Thymus (tissue), 11 donors: ENCODE measurements around the gene PC. TPM values are rescaled to one million over a fixed set of nuclear protein-coding genes. Genes with fewer than 3 reads are reported as not detected.

Experiments
- DNase-seq, 9 donors: peaks; one replicate each; pipeline ENCODE4 v3.0.0-alpha.2; 2013; ENCODE audit warnings: low spot score in 9 of 9, low read depth in 6 of 9, missing footprints in 1 of 9
- H3K27ac ChIP-seq, 2 donors: one replicate each; pipeline ENCODE4 v1.5.1; 2013; ENCODE audit warnings: control low read depth in 1 of 2, low read depth in 1 of 2, low read length in 1 of 2, mild to moderate bottlenecking in 1 of 2, moderate library complexity in 1 of 2
- H3K27me3 ChIP-seq, 2 donors: one replicate each; pipeline ENCODE4 v1.5.1; 2013; ENCODE audit warnings: low read length in 1 of 2; ENCODE audit not compliant: control insufficient read depth in 2 of 2, insufficient read depth in 1 of 2
- H3K36me3 ChIP-seq, 2 donors: one replicate each; pipeline ENCODE4 v1.5.1; 2013; ENCODE audit warnings: low read length in 1 of 2, mild to moderate bottlenecking in 1 of 2, moderate library complexity in 1 of 2; ENCODE audit not compliant: control insufficient read depth in 2 of 2, insufficient read depth in 2 of 2
- H3K4me1 ChIP-seq, 2 donors: one replicate each; pipeline ENCODE4 v1.5.1; 2013; ENCODE audit warnings: low read length in 2 of 2; ENCODE audit not compliant: control insufficient read depth in 2 of 2, insufficient read depth in 2 of 2
- H3K4me3 ChIP-seq, 2 donors: one replicate each; pipeline ENCODE4 v1.5.1; 2013; ENCODE audit warnings: low read length in 2 of 2, control low read depth in 1 of 2, mild to moderate bottlenecking in 1 of 2
- H3K9me3 ChIP-seq, 2 donors: one replicate each; pipeline ENCODE4 v1.5.1; 2013; ENCODE audit warnings: low read length in 1 of 2, mild to moderate bottlenecking in 1 of 2; ENCODE audit not compliant: control insufficient read depth in 2 of 2, insufficient read depth in 1 of 2
- WGBS: extraction: QIAGEN DNeasy Blood & Tissue Kit; methylation state at CpG from one replicate; pipeline ENCODE4 v1.1.7; 2013; 5-methylcytosine and 5-hydroxymethylcytosine counted together
- polyA plus RNA-seq: library from polyadenylated mRNA; stranded (reverse); fragments of 200-250 nt; gene quantifications from one replicate; pipeline ENCODE4 v1.2.3, GENCODE V29; 2013
- total RNA-seq: library from RNA; stranded (reverse); fragments of 120-200 nt; gene quantifications from one replicate; pipeline ENCODE4 v1.2.4, GENCODE V29; 2013
- donor health status: healthy.

Gene PC
- total and polyA plus RNA-seq, 2 donors, result 3.4 to 9.9 TPM

DNA sequence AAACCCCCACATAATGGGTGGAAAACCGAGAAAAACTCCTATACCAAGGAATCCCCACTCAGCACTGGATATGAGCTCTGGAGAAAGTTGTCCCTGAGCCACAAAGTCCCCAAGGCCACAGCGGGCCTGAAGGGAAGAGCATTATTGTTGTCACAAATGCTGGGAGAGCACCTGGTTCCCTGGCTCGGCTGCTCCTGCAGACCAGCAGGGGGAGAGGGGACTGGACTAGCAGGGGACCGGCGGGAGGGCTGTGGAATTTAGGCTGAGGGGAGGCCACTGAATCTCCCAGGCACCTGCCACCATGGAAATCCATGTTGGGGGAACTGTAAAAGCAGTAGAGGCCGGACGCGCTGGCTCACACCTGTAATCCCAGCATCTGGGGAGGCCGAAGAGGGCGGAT is 7.0 kb downstream of the PC start:
- H3K27me3 ChIP-seq, result no peaks in the 10 kb centered on the region
- H3K4me3 ChIP-seq, result no peak overlapping the region
- no peaks in the 10 kb centered on the region for H3K4me1 ChIP-seq
- no peaks in the 10 kb centered on the region for H3K36me3 ChIP-seq
- no peak overlapping the region for H3K27ac ChIP-seq
- WGBS, result 98% methylated on average over 10 of the region's 10 CpGs
- no peaks in the 10 kb centered on the region for H3K9me3 ChIP-seq
- no peak for DNase-seq

GRCh38 chr11:66950112-66950535 is 8.1 kb downstream of the PC start:
- 84% methylated on average over 8 of the region's 8 CpGs for WGBS
- Histone ChIP-seq H3K9me3 (no peaks in the 10 kb centered on the region), H3K27ac (no peak overlapping the region), H3K36me3 (no peaks in the 10 kb centered on the region), H3K27me3 (no peaks in the 10 kb centered on the region), H3K4me3 (no peak overlapping the region), H3K4me1 (no peaks in the 10 kb centered on the region)
- no peak for DNase-seq

DNA sequence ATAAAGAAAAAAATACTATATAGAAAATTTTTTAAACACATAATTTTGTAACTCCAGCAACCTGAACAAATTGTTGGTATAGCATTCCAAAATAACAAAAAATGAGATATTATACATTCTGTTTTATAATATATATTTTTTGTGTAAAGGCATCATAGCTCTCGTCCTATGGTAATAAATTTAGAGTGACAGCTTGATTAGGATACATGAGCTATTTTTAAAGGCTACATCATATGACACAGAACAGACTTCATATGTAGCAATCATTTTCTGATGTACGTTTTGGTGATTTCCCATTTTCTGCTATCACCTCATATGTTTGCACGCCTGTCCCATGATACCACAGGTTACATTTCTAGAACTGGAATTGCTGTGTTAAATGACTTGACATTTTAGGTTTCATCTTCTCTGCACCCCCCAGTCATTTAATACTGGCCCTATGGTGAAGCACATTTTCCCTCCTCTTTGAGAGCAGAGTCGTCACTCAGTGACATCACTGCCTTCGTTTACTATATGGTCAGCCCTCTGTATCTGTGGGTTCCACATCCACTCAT is 19.5 kb downstream of the PC start:
- DNase-seq, result no peak
- no peak overlapping the region for H3K27ac ChIP-seq
- WGBS, result 95% methylated on average over 5 of the region's 5 CpGs

GRCh38 chr11:66937193-66937733 is 20.9 kb downstream of the PC start:
- H3K27me3 ChIP-seq, result no peaks in the 10 kb centered on the region
- H3K9me3 ChIP-seq, result no peaks in the 10 kb centered on the region
- H3K36me3 ChIP-seq, result no peaks in the 10 kb centered on the region
- WGBS, result 98% methylated on average over 1 of the region's 1 CpG
- no peak overlapping the region for H3K27ac ChIP-seq
- H3K4me1 ChIP-seq, result no peaks in the 10 kb centered on the region
- no peak overlapping the region for H3K4me3 ChIP-seq
- DNase-seq, result no peak

More for the DNA sequence above, 19.5 kb downstream of the PC start:
- no peaks in the 10 kb centered on the region for H3K27me3 ChIP-seq
- no peaks in the 10 kb centered on the region for H3K4me1 ChIP-seq
- H3K36me3 ChIP-seq, result no peaks in the 10 kb centered on the region
- no peak overlapping the region for H3K4me3 ChIP-seq
- H3K9me3 ChIP-seq, result no peaks in the 10 kb centered on the region

GRCh38 chr11:66936311-66936711 is 21.9 kb downstream of the PC start:
- Histone ChIP-seq H3K4me3 (no peak overlapping the region), H3K27me3 (no peaks in the 10 kb centered on the region), H3K27ac (no peak overlapping the region), H3K36me3 (no peaks in the 10 kb centered on the region), H3K9me3 (no peaks in the 10 kb centered on the region), H3K4me1 (no peaks in the 10 kb centered on the region)
- DNase-seq, result no peak
- WGBS, result 88% methylated on average over 2 of the region's 2 CpGs

DNA sequence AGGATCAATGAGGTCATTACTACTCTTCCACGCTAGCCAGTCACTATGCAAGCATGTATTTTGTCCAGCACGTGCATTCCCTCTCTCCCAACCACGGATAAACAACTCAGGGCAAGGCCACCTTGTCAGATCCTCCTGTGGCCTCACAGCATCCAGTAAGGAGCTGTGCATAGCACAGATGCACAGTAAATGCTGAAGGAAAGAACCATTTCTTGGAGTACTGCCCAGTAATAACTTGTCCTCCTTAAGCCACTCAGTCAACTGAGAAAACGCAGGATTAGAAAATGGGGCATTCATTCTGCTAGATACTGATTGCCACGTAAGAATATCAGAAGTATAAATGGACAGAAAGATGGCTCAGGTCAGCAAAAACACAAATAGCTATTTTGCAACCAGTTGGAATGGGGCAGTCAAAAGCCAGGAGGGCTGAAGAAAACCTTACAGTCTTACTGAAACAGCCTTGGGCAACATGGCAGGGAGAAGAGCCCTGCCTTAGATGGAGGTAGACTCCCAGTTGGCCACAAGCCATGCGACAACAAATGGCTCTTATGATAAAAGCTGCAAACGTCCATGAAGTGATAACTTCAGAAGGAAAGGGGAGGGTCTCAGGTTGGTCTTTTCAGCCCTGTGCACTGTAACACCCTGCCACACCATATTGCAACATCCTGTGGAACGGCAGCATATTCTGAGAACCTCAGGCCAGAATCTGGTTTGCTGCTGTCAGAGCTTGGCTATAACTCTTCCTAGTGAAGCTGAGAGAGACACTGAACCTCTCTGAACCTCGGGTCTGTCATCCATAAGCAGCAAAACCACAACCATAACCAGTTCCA is 23.0 kb downstream of the PC start:
- Histone ChIP-seq H3K27ac (no peak overlapping the region), H3K9me3 (no peaks in the 10 kb centered on the region), H3K27me3 (no peaks in the 10 kb centered on the region), H3K4me3 (no peak overlapping the region), H3K4me1 (no peaks in the 10 kb centered on the region), H3K36me3 (no peaks in the 10 kb centered on the region)
- no peak for DNase-seq
- 81% methylated on average over 9 of the region's 9 CpGs for WGBS

GRCh38 chr11:66933531-66933930 is 24.7 kb downstream of the PC start:
- H3K36me3 ChIP-seq, result no peaks in the 10 kb centered on the region
- H3K4me3 ChIP-seq, result no peak overlapping the region
- no peaks in the 10 kb centered on the region for H3K27me3 ChIP-seq
- H3K4me1 ChIP-seq, result no peaks in the 10 kb centered on the region
- WGBS, result 94% methylated on average over 3 of the region's 3 CpGs
- DNase-seq, result no peak
- no peaks in the 10 kb centered on the region for H3K9me3 ChIP-seq
- no peak overlapping the region for H3K27ac ChIP-seq

GRCh38 chr11:66932543-66932942 is 25.6 kb downstream of the PC start:
- H3K27me3 ChIP-seq, result no peaks in the 10 kb centered on the region
- 98% methylated on average over 3 of the region's 3 CpGs for WGBS
- no peak overlapping the region for H3K27ac ChIP-seq
- no peaks in the 10 kb centered on the region for H3K4me1 ChIP-seq
- DNase-seq, result no peak
- no peak overlapping the region for H3K4me3 ChIP-seq
- H3K9me3 ChIP-seq, result no peaks in the 10 kb centered on the region
- H3K36me3 ChIP-seq, result no peaks in the 10 kb centered on the region

GRCh38 chr11:66929753-66930152 is 28.4 kb downstream of the PC start:
- H3K27ac ChIP-seq, result no peak overlapping the region
- DNase-seq, result no peak
- H3K4me1 ChIP-seq, result no peaks in the 10 kb centered on the region
- H3K4me3 ChIP-seq, result no peak overlapping the region
- H3K36me3 ChIP-seq, result no peaks in the 10 kb centered on the region
- 85% methylated on average over 4 of the region's 4 CpGs for WGBS
- H3K9me3 ChIP-seq, result no peaks in the 10 kb centered on the region
- no peaks in the 10 kb centered on the region for H3K27me3 ChIP-seq
